Measurements from ENCODE around the gene NMRAL1.

NMRAL1 gene

GRCh38 chr16:4500272-4500671 is 25.8 kb upstream of the NMRAL1 start:
- no peak overlapping the region for H3K4me3 ChIP-seq (ENCODE audit: low read depth, low read length)
- no peak for TF ChIP-seq MYC (IDR thresholded peaks at IDR 0.05; ENCODE audit: low read depth, low read length)
- no peak for TF ChIP-seq CTCF (IDR thresholded peaks at IDR 0.05; ENCODE audit: low read depth, low read length)
- no peak for TF ChIP-seq POLR2A (IDR thresholded peaks at IDR 0.05; ENCODE audit: extremely low read depth, insufficient read length)
- no peak for TF ChIP-seq MAX (IDR thresholded peaks at IDR 0.05; ENCODE audit: low read depth, low read length)
- DNase-seq (ENCODE audit: low read depth): no peak

- DNase-seq (ENCODE audit: low read depth): no peak
- H3K4me3 ChIP-seq (ENCODE audit: low read depth, low read length): no peak overlapping the region
- TF ChIP-seq CTCF (IDR thresholded peaks at IDR 0.05; ENCODE audit: low read depth, low read length) (no peak), POLR2A (IDR thresholded peaks at IDR 0.05; ENCODE audit: extremely low read depth, insufficient read length) (no peak), MYC (IDR thresholded peaks at IDR 0.05; ENCODE audit: low read depth, low read length) (no peak), MAX (IDR thresholded peaks at IDR 0.05; ENCODE audit: low read depth, low read length) (no peak)
These were observed 24.8 kb upstream of the NMRAL1 start for GRCh38 chr16:4499196-4499555.

GRCh38 chr16:4498546-4499195 is 24.2 kb upstream of the NMRAL1 start:
- DNase-seq (ENCODE audit: low read depth): no peak
- no peak for TF ChIP-seq MAX (IDR thresholded peaks at IDR 0.05; ENCODE audit: low read depth, low read length)
- TF ChIP-seq MYC (IDR thresholded peaks at IDR 0.05; ENCODE audit: low read depth, low read length): no peak
- TF ChIP-seq CTCF (IDR thresholded peaks at IDR 0.05; ENCODE audit: low read depth, low read length): no peak
- no peak overlapping the region for H3K4me3 ChIP-seq (ENCODE audit: low read depth, low read length)

GRCh38 chr16:4496305-4496704 is 21.9 kb upstream of the NMRAL1 start:
- no peak for DNase-seq (ENCODE audit: low read depth)
- H3K4me3 ChIP-seq (ENCODE audit: low read depth, low read length): no peak overlapping the region
- TF ChIP-seq POLR2A (IDR thresholded peaks at IDR 0.05; ENCODE audit: extremely low read depth, insufficient read length) (no peak), MAX (IDR thresholded peaks at IDR 0.05; ENCODE audit: low read depth, low read length) (no peak), CTCF (IDR thresholded peaks at IDR 0.05; ENCODE audit: low read depth, low read length) (no peak), MYC (IDR thresholded peaks at IDR 0.05; ENCODE audit: low read depth, low read length) (no peak)

- no peak for DNase-seq (ENCODE audit: low read depth)
- TF ChIP-seq MYC (IDR thresholded peaks at IDR 0.05; ENCODE audit: low read depth, low read length) (no peak), CTCF (IDR thresholded peaks at IDR 0.05; ENCODE audit: low read depth, low read length) (no peak), POLR2A (IDR thresholded peaks at IDR 0.05; ENCODE audit: extremely low read depth, insufficient read length) (no peak), MAX (IDR thresholded peaks at IDR 0.05; ENCODE audit: low read depth, low read length) (no peak)
- no peak overlapping the region for H3K4me3 ChIP-seq (ENCODE audit: low read depth, low read length)
These were observed 21.3 kb upstream of the NMRAL1 start for GRCh38 chr16:4495766-4496165.
